ENCODE results near the gene HPSE2. TPM values are rescaled to one million over a fixed set of nuclear protein-coding genes. Genes with fewer than 3 reads are reported as not detected.
"Not testable (repeated sequence)": the region's sequence is repeated elsewhere in the genome, so short reads cannot be mapped to it uniquely, and the experiment has no call there.

HPSE2 gene
- total RNA-seq, 1 experiment from 2014 or later = 0.05 TPM

DNA sequence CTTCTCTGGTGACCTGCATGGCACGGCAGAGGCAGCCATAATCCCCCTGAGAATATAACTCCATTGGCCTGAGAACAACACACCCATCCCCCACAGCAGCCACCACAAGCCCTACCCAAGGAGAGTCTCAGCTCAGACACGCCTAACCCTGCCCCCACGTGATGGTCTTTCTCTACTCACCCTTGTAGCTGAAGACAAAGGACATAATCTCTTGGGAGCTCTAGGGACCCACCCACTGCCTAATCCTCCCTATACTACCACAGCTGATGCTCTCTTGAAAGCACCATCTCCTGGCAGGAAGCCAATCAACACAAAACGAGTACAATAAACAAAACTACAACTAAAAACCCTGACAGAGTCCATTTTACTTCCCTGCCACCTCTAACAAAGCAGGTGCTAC, 30.7 kb upstream of the HPSE2 start (continued):
- no peak for TF ChIP-seq SP1 (IDR thresholded peaks at IDR 0.05; ENCODE audit: low read depth)
- TF ChIP-seq TCF7L2 (IDR thresholded peaks at IDR 0.05; ENCODE audit: borderline replicate concordance, extremely low read depth, insufficient read depth, insufficient read length) = no peak
- no peak for TF ChIP-seq POLR2A (IDR thresholded peaks at IDR 0.05; ENCODE audit: borderline replicate concordance, extremely low read depth, insufficient read depth, insufficient read length)
- TF ChIP-seq, protein P1, sequence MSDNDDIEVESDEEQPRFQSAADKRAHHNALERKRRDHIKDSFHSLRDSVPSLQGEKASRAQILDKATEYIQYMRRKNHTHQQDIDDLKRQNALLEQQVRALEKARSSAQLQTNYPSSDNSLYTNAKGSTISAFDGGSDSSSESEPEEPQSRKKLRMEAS (IDR thresholded peaks at IDR 0.05) = no peak
- TF ChIP-seq ATF3 (IDR thresholded peaks at IDR 0.05) = no peak
- TF ChIP-seq JUND (IDR thresholded peaks at IDR 0.05) = no peak
- no peak for TF ChIP-seq YY1 (IDR thresholded peaks at IDR 0.05; ENCODE audit: extremely low read depth, insufficient replicate concordance, low read depth, low read length)
- no peak for TF ChIP-seq ELF1 (IDR thresholded peaks at IDR 0.05; ENCODE audit: borderline replicate concordance, low read depth)
- TF ChIP-seq EZH2 (IDR thresholded peaks at IDR 0.05) = no peak
- TF ChIP-seq ZFX (IDR thresholded peaks at IDR 0.05) = no peak

- Histone ChIP-seq H3K27ac (ENCODE audit: low read depth, low read length) (no peak overlapping the region), H3K9me2 (ENCODE audit: insufficient read depth) (no peaks in the 10 kb centered on the region), H2AFZ (ENCODE audit: low read depth, low read length, poor library complexity, severe bottlenecking) (no peak overlapping the region), H3K9me3 (ENCODE audit: control insufficient read depth in 1 of 2, insufficient read depth in 1 of 2, low read depth in 1 of 2, low read length in 2 of 2) (peaks cover 6 to 9% of the 10 kb centered on the region in 2 experiments; a peak in 2 of 4 replicates), H3K4me1 (ENCODE audit: control insufficient read depth in 1 of 2, insufficient read depth in 2 of 2, low read length in 2 of 2) (no peaks in the 10 kb centered on the region), H3K27me3 (ENCODE audit: insufficient read depth, low read length) (no peaks in the 10 kb centered on the region), H3K4me2 (ENCODE audit: low read length) (no peak overlapping the region), H4K20me1 (ENCODE audit: insufficient read depth) (no peaks in the 10 kb centered on the region), H3K4me3 (replicated peaks in 1 of 2; ENCODE audit: low read depth in 1 of 2, low read length in 2 of 2) (no peak overlapping the region), H3K79me2 (ENCODE audit: insufficient read depth, low read length) (no peaks in the 10 kb centered on the region), H3K36me3 (ENCODE audit: control insufficient read depth in 1 of 2, insufficient read depth in 2 of 2, low read length in 2 of 2) (no peaks in the 10 kb centered on the region), H3K9ac (ENCODE audit: low read length) (no peak overlapping the region)
- intact Hi-C loops (cut with micrococcal nuclease) = loop anchor here (5.0 kb wide), 1 partner anchor 457 kb away; no protein-coding TSS in a partner anchor
- no TSS peak for BruUV-seq (replicated peaks)
- CTCF ChIA-PET = no interaction called here
- TF ChIP-seq FOSL1 (IDR thresholded peaks at IDR 0.05; ENCODE audit: low read depth) = no peak
- TF ChIP-seq ZBTB33 (IDR thresholded peaks at IDR 0.05; ENCODE audit: extremely low read depth, insufficient replicate concordance, low read length) = no peak
- TF ChIP-seq, protein P2, sequence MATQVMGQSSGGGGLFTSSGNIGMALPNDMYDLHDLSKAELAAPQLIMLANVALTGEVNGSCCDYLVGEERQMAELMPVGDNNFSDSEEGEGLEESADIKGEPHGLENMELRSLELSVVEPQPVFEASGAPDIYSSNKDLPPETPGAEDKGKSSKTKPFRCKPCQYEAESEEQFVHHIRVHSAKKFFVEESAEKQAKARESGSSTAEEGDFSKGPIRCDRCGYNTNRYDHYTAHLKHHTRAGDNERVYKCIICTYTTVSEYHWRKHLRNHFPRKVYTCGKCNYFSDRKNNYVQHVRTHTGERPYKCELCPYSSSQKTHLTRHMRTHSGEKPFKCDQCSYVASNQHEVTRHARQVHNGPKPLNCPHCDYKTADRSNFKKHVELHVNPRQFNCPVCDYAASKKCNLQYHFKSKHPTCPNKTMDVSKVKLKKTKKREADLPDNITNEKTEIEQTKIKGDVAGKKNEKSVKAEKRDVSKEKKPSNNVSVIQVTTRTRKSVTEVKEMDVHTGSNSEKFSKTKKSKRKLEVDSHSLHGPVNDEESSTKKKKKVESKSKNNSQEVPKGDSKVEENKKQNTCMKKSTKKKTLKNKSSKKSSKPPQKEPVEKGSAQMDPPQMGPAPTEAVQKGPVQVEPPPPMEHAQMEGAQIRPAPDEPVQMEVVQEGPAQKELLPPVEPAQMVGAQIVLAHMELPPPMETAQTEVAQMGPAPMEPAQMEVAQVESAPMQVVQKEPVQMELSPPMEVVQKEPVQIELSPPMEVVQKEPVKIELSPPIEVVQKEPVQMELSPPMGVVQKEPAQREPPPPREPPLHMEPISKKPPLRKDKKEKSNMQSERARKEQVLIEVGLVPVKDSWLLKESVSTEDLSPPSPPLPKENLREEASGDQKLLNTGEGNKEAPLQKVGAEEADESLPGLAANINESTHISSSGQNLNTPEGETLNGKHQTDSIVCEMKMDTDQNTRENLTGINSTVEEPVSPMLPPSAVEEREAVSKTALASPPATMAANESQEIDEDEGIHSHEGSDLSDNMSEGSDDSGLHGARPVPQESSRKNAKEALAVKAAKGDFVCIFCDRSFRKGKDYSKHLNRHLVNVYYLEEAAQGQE (IDR thresholded peaks at IDR 0.05; ENCODE audit: low read depth) = no peak
- RAD21 ChIA-PET (ENCODE audit: low non-redundant PET in 1 of 2, low total read pairs in 2 of 2, uncharacterized antibody in 2 of 2, unreplicated experiment in 2 of 2) = no interaction called here
- ATAC-seq (no peak), DNase-seq (ENCODE audit: low read depth, low spot score) (no peak)
- POLR2A ChIA-PET = interaction anchor here (1.4 kb wide), 1 partner anchor 31 kb away, joined by 3 read pairs; no protein-coding TSS in a partner anchor
Measured at GRCh38 chr10:99248824-99249223, 13.2 kb upstream of the HPSE2 start.

- POLR2A ChIA-PET; RAD21 ChIA-PET (ENCODE audit: low non-redundant PET in 1 of 2, low total read pairs in 2 of 2, uncharacterized antibody in 2 of 2, unreplicated experiment in 2 of 2); H3K4me2 ChIP-seq (ENCODE audit: low read length); H3K4me3 ChIP-seq (replicated peaks in 1 of 2; ENCODE audit: low read depth in 1 of 2, low read length in 2 of 2); H3K27ac ChIP-seq (ENCODE audit: low read depth, low read length); H4K20me1 ChIP-seq (ENCODE audit: insufficient read depth); H3K36me3 ChIP-seq (ENCODE audit: control insufficient read depth in 1 of 2, insufficient read depth in 2 of 2, low read length in 2 of 2); BruUV-seq (replicated peaks); H3K27me3 ChIP-seq (ENCODE audit: insufficient read depth, low read length); H3K9me2 ChIP-seq (ENCODE audit: insufficient read depth); H2AFZ ChIP-seq (ENCODE audit: low read depth, low read length, poor library complexity, severe bottlenecking); H3K9ac ChIP-seq (ENCODE audit: low read length); CTCF ChIA-PET; H3K9me3 ChIP-seq (ENCODE audit: control insufficient read depth in 1 of 2, insufficient read depth in 1 of 2, low read depth in 1 of 2, low read length in 2 of 2); DNase-seq (ENCODE audit: low read depth, low spot score); H3K4me1 ChIP-seq (ENCODE audit: control insufficient read depth in 1 of 2, insufficient read depth in 2 of 2, low read length in 2 of 2); ATAC-seq; H3K79me2 ChIP-seq (ENCODE audit: insufficient read depth, low read length): not testable (repeated sequence)
- intact Hi-C loops (cut with micrococcal nuclease) = loop anchor here (2.0 to 5.0 kb wide), 2 partner anchors 456 to 499 kb away; no protein-coding TSS in a partner anchor
Measured at GRCh38 chr10:99247893-99248292, 12.2 kb upstream of the HPSE2 start.

Measured in HCT116 (cell line).